HepG2 (cell line): ENCODE data around the gene GCNT2. TPM values are rescaled to one million over a fixed set of nuclear protein-coding genes. Genes with fewer than 3 reads are reported as not detected.

Source experiments
- ARID5B ChIP-seq: IDR thresholded peaks from 2 replicates; pipeline ENCODE4 v1.4.0; 2020; ENCODE audit warnings: mild to moderate bottlenecking, missing genetic modification reagents
- ASH2L ChIP-seq: fragments of 300-600, 200-600 bp; sonication (generic); IDR thresholded peaks from 2 replicates; pipeline ENCODE4 v1.7.0; 2017; ENCODE audit warnings: low read depth, mild to moderate bottlenecking, moderate library complexity, mixed read lengths, low read length; ENCODE audit not compliant: insufficient read length
- BRF2 ChIP-seq: sonication (generic); formaldehyde crosslinking; IDR thresholded peaks from 2 replicates; pipeline ENCODE4 v1.8.1; 2022; ENCODE audit warnings: mild to moderate bottlenecking, missing genetic modification reagents
- ELF3 ChIP-seq: IDR thresholded peaks from 2 replicates; pipeline ENCODE4 v1.6.1; 2016; ENCODE audit warnings: missing genetic modification reagents, missing compliant biosample characterization
- FLYWCH1 ChIP-seq: sonication (generic); formaldehyde crosslinking; IDR thresholded peaks from 2 replicates; pipeline ENCODE4 v1.8.1; 2023; ENCODE audit warnings: mild to moderate bottlenecking, missing genetic modification reagents
- HINFP ChIP-seq: sonication (generic); formaldehyde crosslinking; IDR thresholded peaks from 2 replicates; pipeline ENCODE4 v1.4.0; 2020; ENCODE audit warnings: low read depth, mild to moderate bottlenecking, missing genetic modification reagents
- KAT2B ChIP-seq: fragments of 150-350 bp; IDR thresholded peaks from 2 replicates; pipeline ENCODE4 v1.6.1; 2014; ENCODE audit warnings: low read depth, low read length, borderline replicate concordance
- KDM5A ChIP-seq: fragments of 200-600 bp; sonication (generic); IDR thresholded peaks from 2 replicates; pipeline ENCODE4 v1.7.0; 2018; ENCODE audit warnings: antibody characterized with exemption, mild to moderate bottlenecking, low read length, borderline replicate concordance
- MLXIP ChIP-seq: sonication (generic); formaldehyde crosslinking; IDR thresholded peaks from 2 replicates; pipeline ENCODE4 v1.9.0; 2021; ENCODE audit warnings: missing genetic modification reagents, borderline replicate concordance
- MTA1 ChIP-seq: sonication (generic); formaldehyde crosslinking; IDR thresholded peaks from 2 replicates; pipeline ENCODE4 v1.4.0; 2020; ENCODE audit warnings: missing genetic modification reagents, mild to moderate bottlenecking, borderline replicate concordance
- SMC3 ChIP-seq: IDR thresholded peaks from 2 replicates; pipeline ENCODE4 v1.6.1; 2011; ENCODE audit warnings: low read length, improper control_type of control experiment
- SNAPC2 ChIP-seq: sonication (generic); formaldehyde crosslinking; IDR thresholded peaks from 2 replicates; pipeline ENCODE4 v1.8.1; 2022; ENCODE audit warnings: mild to moderate bottlenecking, missing genetic modification reagents
- STAG1 ChIP-seq: sonication (generic); formaldehyde crosslinking; IDR thresholded peaks from 2 replicates; pipeline ENCODE4 v1.4.0; 2020; ENCODE audit warnings: missing genetic modification reagents
- TFE3 ChIP-seq: IDR thresholded peaks from 2 replicates; pipeline ENCODE4 v1.6.1; 2016
- ZNF136 ChIP-seq: sonication (generic); formaldehyde crosslinking; IDR thresholded peaks from 2 replicates; pipeline ENCODE4 v1.8.1; 2022; ENCODE audit warnings: low read depth, mild to moderate bottlenecking, moderate library complexity, missing genetic modification reagents
- ZNF367 ChIP-seq: sonication (generic); formaldehyde crosslinking; IDR thresholded peaks from 2 replicates; pipeline ENCODE4 v1.4.0; 2020; ENCODE audit warnings: missing genetic modification reagents, borderline replicate concordance
- ZNF468 ChIP-seq: sonication (generic); formaldehyde crosslinking; IDR thresholded peaks from 2 replicates; pipeline ENCODE4 v1.8.0; 2022; ENCODE audit warnings: mild to moderate bottlenecking, moderate library complexity, missing genetic modification reagents
- ZNF773 ChIP-seq: sonication (generic); formaldehyde crosslinking; IDR thresholded peaks from 2 replicates; pipeline ENCODE4 v1.4.0; 2020; ENCODE audit warnings: missing genetic modification reagents, borderline replicate concordance
- ZNF891 ChIP-seq: sonication (generic); formaldehyde crosslinking; IDR thresholded peaks from 2 replicates; pipeline ENCODE4 v1.5.0; 2020; ENCODE audit warnings: mild to moderate bottlenecking, missing genetic modification reagents
- polyA plus RNA-seq, 8 experiments: library from polyadenylated mRNA; depleted of rRNA in 3 of 8; stranded (reverse) in 7 of 8; unstranded in 1 of 8; fragments of >200 nt; fragmentation: Illumina TruSeq in 4 of 8; extraction: Trizol in 4 of 8; gene quantifications; 2 replicates each; pipeline versions ENCODE4 v1.2.1 to v1.2.3, GENCODE V29; 2011 to 2016; ENCODE audit warnings: low read depth in 4 of 8, missing spikeins in 1 of 8, mixed read lengths in 1 of 8; ENCODE audit not compliant: insufficient read depth in 1 of 8
- total RNA-seq, 5 experiments: library from RNA; depleted of rRNA; stranded (reverse); fragments of >200 nt; fragmentation: Illumina TruSeq; extraction: Trizol; gene quantifications; 2 replicates each; pipeline ENCODE4 v1.2.3, GENCODE V29; 2016; ENCODE audit warnings: low read depth in 1 of 5

The GCNT2 gene
- total and polyA plus RNA-seq, 2 of the 13 experiments (the other 11 are each of a cell fraction or from before 2014, with no cell fraction given): 11.8 to 31.9 TPM

- TF ChIP-seq FLYWCH1 (CRISPR knock-in tag) (no peak), TFE3 (no peak), KAT2B (no peak), ZNF367 (CRISPR knock-in tag) (no peak), MTA1 (CRISPR knock-in tag) (no peak), KDM5A (no peak; the same call in 1 of the 2 replicates), HINFP (CRISPR knock-in tag) (no peak), ZNF136 (CRISPR knock-in tag) (no peak), STAG1 (CRISPR knock-in tag) (no peak; the same call in 1 of the 2 replicates), BRF2 (CRISPR knock-in tag) (peak; percentile 59; the same call in 1 of the 2 replicates), ELF3 (CRISPR knock-in tag) (peak; percentile 74), ZNF891 (CRISPR knock-in tag) (no peak), ZNF773 (no peak), ASH2L (peak; percentile 69), ARID5B (peak; percentile 98), ZNF468 (no peak), MLXIP (no peak), SNAPC2 (no peak), SMC3 (peak; percentile 55)
Observed at GRCh38 chr6:10505529-10505928, 15.6 kb upstream of the GCNT2 start (continued).
